Measurements from ENCODE around the gene HIP1. TPM values are rescaled to one million over a fixed set of nuclear protein-coding genes. Genes with fewer than 3 reads are reported as not detected.
"Not testable (repeated sequence)": the region's sequence is repeated elsewhere in the genome, so short reads cannot be mapped to it uniquely, and the experiment has no call there.

HIP1 gene
- total RNA-seq, 1 donor from 2014 or later = 17.7 TPM

DNA sequence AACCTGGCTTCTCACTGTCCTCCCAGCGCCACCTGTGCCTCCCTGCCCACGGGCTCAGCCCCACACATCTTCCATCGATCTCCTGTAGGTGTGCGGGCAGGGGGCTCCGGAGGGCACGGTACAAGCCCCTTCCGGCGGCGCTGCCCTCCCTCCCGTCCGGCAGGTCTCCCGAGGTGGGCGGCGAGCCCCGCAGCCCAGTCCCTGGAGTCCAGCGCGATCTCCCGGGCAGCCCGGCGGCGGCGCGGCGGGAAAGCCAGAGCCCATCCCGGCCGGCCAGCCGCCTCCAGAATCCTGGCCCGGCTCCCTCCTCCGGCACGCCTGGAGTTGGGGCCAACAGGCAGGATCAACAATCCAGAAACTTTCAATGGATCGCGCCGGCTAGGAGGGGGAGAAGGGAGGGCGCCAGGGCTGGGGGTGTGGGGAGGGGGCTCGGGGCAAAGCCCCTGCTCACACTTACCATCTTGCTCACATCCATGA, 100.1 kb downstream of the HIP1 start:
- H3K4me3 ChIP-seq = peak overlapping the region; percentile 64 to 79
- peaks cover 19% of the 10 kb centered on the region for H3K4me1 ChIP-seq
- H3K27ac ChIP-seq = peak overlapping the region; percentile 83
- intact Hi-C loops (cut with DNase I) = no loop called here
- H3K9me3 ChIP-seq = no peaks in the 10 kb centered on the region
- TF ChIP-seq, protein P1, sequence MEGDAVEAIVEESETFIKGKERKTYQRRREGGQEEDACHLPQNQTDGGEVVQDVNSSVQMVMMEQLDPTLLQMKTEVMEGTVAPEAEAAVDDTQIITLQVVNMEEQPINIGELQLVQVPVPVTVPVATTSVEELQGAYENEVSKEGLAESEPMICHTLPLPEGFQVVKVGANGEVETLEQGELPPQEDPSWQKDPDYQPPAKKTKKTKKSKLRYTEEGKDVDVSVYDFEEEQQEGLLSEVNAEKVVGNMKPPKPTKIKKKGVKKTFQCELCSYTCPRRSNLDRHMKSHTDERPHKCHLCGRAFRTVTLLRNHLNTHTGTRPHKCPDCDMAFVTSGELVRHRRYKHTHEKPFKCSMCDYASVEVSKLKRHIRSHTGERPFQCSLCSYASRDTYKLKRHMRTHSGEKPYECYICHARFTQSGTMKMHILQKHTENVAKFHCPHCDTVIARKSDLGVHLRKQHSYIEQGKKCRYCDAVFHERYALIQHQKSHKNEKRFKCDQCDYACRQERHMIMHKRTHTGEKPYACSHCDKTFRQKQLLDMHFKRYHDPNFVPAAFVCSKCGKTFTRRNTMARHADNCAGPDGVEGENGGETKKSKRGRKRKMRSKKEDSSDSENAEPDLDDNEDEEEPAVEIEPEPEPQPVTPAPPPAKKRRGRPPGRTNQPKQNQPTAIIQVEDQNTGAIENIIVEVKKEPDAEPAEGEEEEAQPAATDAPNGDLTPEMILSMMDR (IDR thresholded peaks at IDR 0.05) = no peak
- TF ChIP-seq POLR2A (IDR thresholded peaks at IDR 0.05) = no peak
- TF ChIP-seq POLR2AphosphoS5 (IDR thresholded peaks at IDR 0.05; ENCODE audit: insufficient read depth in 1 of 2, low read depth in 1 of 2) = no peak
- no peaks in the 10 kb centered on the region for H3K36me3 ChIP-seq
- DNase-seq (ENCODE audit: extremely low spot score in 2 of 2) = no peak
- H3K27me3 ChIP-seq = no peaks in the 10 kb centered on the region

DNA sequence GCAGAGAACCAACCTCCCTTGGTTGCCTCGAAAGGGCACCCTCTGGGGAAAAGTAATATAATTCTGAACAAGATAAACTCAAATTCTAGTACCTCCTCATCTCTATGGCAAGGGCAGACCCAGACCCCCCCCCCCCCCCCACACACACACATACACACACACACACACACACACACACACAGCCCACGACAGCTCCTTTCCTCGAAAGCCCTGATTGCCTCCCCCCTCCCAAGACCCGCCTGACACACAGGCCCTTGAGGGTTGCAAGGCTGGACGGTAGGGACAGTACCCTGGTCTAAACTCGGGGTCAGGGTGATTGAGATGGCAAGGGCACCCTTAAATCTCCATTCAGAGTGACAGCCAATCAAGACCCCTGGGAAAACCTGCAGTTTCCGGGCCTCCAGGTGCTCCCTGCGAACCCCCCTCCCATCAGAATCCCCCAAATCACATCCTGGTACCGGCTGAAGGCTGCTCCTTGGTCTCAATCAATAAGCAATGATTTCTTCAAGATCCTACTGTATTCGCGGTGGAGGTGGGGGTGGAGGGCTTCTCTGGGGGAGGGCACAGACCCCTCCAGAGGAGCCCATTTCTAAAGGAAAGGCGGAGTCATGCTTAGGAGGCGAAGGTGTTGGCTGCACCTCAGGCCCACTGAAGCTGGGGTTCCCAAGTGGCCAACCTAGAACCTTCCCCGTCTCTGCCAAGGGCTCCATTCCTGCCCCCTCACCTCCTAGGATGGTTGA, 100.7 kb downstream of the HIP1 start:
- Histone ChIP-seq H3K27me3 (no peaks in the 10 kb centered on the region), H3K9me3 (no peaks in the 10 kb centered on the region), H3K36me3 (no peaks in the 10 kb centered on the region), H3K27ac (peak overlapping the region; percentile 83), H3K4me1 (peaks cover 19% of the 10 kb centered on the region), H3K4me3 (peak overlapping the region; percentile 64 to 79)
- TF ChIP-seq POLR2A (IDR thresholded peaks at IDR 0.05) (no peak), POLR2AphosphoS5 (IDR thresholded peaks at IDR 0.05; ENCODE audit: insufficient read depth in 1 of 2, low read depth in 1 of 2) (no peak)
- TF ChIP-seq, protein P1 (IDR thresholded peaks at IDR 0.05) = no peak
- intact Hi-C loops (cut with DNase I) = no loop called here
- no peak for DNase-seq (ENCODE audit: extremely low spot score in 2 of 2)

DNA sequence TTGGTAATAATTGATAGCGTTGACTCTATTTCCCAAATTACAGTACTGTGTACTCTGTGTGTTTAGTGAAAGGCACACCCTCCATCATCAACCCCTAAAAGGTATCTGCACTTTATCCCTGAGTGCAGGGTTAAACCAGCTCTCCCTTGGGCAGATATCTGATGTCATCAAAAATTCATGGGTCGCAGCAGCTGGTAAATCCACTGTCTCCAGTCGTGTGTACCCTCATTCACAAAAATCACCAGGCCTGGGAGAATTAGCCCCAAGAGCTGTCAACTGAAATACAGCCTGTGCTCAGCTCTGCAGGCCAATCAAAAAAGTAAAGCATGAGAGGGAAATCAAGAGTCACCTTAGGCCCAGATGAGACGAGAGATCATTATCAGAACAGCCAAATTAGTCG, 103.7 kb downstream of the HIP1 start:
- no peak for DNase-seq (ENCODE audit: extremely low spot score in 2 of 2)
- Histone ChIP-seq H3K4me3 (no peak overlapping the region), H3K4me1 (peaks cover 15% of the 10 kb centered on the region), H3K9me3 (no peaks in the 10 kb centered on the region), H3K27me3 (no peaks in the 10 kb centered on the region), H3K36me3 (no peaks in the 10 kb centered on the region), H3K27ac (no peak overlapping the region)
- TF ChIP-seq POLR2A (IDR thresholded peaks at IDR 0.05) (no peak), POLR2AphosphoS5 (IDR thresholded peaks at IDR 0.05; ENCODE audit: insufficient read depth in 1 of 2, low read depth in 1 of 2) (no peak)
- TF ChIP-seq, protein P1 (IDR thresholded peaks at IDR 0.05) = no peak
- intact Hi-C loops (cut with DNase I) = no loop called here

DNA sequence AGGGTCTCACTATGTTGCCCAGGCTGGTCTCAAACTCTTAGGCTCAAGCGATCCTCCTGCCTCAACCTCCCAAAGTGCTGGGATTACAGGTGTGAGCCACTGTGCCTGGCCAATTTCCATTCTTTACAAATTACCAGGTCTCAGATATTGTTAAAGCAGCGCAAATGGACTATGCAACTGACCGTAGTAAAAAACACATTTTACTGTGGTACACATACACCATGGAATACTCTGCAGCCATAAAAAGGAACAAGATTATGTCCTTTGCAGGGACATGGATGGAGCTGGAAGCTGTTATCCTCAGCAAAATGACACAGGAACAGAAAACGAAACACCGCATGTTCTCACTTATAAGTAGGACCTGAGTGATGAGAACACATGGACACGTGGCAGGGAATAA, 106.2 kb downstream of the HIP1 start:
- H3K9me3 ChIP-seq; H3K36me3 ChIP-seq; H3K27ac ChIP-seq; H3K4me1 ChIP-seq; DNase-seq (ENCODE audit: extremely low spot score in 2 of 2); H3K4me3 ChIP-seq; intact Hi-C loops (cut with DNase I); H3K27me3 ChIP-seq: not testable (repeated sequence)

DNA sequence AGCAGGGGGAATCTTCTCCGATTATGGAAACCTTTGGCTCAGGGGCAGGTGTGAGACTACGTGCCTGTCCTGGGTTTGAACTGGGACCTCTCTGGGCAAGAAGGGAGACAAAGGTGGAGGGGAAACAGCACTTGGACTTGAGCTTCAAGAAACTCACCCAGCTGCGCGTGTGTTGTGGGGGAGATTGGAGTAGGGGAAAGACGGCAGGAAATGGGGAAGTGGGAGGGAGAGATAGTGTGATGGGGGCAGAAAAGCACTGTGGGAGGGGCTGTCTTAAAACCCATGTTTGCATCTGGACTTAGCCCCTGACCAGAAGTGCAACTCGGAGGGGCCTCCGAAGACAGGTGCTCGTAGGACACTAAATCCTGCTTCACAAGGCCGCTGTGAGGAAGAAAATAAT, 107.0 kb downstream of the HIP1 start:
- TF ChIP-seq, protein P1 (IDR thresholded peaks at IDR 0.05) = no peak
- TF ChIP-seq POLR2A (IDR thresholded peaks at IDR 0.05) (no peak), POLR2AphosphoS5 (IDR thresholded peaks at IDR 0.05; ENCODE audit: insufficient read depth in 1 of 2, low read depth in 1 of 2) (no peak)
- intact Hi-C loops (cut with DNase I) = no loop called here
- no peaks in the 10 kb centered on the region for H3K36me3 ChIP-seq
- H3K27ac ChIP-seq = no peak overlapping the region
- no peaks in the 10 kb centered on the region for H3K27me3 ChIP-seq
- DNase-seq (ENCODE audit: extremely low spot score in 2 of 2) = no peak
- H3K9me3 ChIP-seq = peaks cover 5% of the 10 kb centered on the region
- H3K4me3 ChIP-seq = no peak overlapping the region
- no peaks in the 10 kb centered on the region for H3K4me1 ChIP-seq
